GM18517 (cell line): Measurements from ENCODE around the gene MB.

Experiments used
- ATAC-seq: cut with Tn5 transposase; IDR thresholded peaks from one replicate; pipeline ENCODE4 v1.9.1; 2021; ENCODE audit warnings: mild to moderate bottlenecking, moderate library complexity; ENCODE audit not compliant: unreplicated experiment

MB gene

GRCh38 chr22:35618427-35619223 lies 1.5 kb upstream of the MB start:
- no peak for ATAC-seq

GRCh38 chr22:35616043-35616442 lies 1.1 kb downstream of the MB start:
- ATAC-seq, result no peak

GRCh38 chr22:35615156-35615555 lies 2.0 kb downstream of the MB start:
- no peak for ATAC-seq

DNA sequence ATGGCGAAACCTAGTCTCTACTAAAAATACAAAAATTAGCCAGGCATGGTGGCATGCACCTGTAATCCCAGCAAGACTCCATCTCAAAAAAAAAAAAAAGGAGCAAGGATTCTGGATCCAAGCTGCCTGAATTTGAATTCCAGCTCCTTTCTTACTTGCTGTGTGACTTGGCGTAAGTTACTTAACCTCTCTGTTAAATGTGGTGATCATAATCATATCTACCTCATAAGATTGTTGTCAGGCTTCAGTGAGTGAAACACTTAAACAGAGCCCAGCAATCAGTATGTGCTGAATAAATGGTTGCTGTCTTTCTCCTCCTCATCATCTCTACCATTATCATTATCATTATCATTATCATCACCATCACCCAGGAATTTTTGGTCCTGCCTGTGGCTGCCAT lies 2.7 kb downstream of the MB start:
- ATAC-seq, result no peak

- ATAC-seq, result no peak
Observed at GRCh38 chr22:35612903-35613302, 4.2 kb downstream of the MB start.

GRCh38 chr22:35611891-35612576 lies 5.1 kb downstream of the MB start:
- ATAC-seq, result no peak

- no peak for ATAC-seq
Observed at GRCh38 chr22:35611200-35611890, 5.8 kb downstream of the MB start.

DNA sequence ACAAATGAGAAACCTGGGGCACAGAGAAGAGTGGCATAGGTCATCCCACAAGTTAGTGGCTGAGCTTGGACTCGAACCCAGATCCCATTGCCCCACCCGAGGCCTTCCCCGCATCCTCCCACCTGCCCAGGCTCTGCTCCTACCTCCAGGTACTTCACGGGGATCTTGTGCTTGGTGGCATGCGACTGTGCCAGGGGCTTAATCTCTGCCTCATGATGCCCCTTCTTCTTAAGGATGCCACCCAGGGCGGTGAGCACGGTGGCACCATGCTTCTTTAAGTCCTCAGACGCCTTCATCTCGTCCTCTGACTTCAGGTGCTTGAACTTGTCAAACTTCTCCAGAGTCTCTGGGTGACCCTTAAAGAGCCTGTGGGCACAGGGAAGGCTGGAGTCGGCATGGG lies 6.4 kb downstream of the MB start:
- ATAC-seq, result no peak

GRCh38 chr22:35609761-35610160 lies 7.4 kb downstream of the MB start:
- no peak for ATAC-seq

DNA sequence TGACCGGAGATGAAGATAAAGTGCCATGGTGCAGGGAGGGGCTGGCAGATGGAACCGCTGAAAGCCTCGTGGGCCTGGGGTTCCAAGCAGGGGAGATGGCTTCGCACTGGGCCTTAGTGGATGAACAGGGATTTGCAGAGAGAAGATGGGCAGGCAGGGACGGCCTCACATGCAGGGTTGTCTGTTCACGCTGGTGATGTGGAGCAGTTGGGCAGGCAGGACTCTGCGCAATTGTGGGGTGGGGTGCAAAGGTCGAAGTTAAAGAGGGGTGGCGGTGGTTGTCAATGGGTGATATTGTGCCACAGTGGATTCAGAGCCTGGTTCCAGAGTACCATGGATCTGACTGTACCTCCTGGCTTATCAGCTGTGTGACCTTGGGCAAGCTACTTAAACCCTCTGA lies 7.9 kb downstream of the MB start:
- no peak for ATAC-seq

GRCh38 chr22:35608088-35608487 lies 9.0 kb downstream of the MB start:
- ATAC-seq, result no peak

DNA sequence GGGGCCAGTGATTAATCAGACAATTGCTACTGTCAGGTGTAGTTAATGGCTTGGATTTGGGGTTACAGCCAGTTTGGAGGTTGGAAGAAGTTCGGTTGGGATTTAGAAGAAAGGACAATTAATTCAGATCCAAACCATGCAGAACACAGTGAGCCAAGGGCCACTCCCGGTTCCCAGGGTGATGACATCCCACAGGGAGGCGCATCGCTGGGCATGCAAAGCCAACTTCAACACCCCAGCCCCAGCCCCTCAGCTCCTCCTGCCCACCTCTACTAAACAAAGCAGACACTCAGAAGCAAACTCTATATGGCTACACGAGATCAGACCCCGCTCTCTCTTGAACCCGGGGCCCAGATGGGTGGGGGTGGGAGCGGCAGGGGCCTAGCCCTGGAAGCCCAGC lies 10.2 kb downstream of the MB start:
- no peak for ATAC-seq

- ATAC-seq, result no peak
Observed at GRCh38 chr22:35605851-35606481, 11.2 kb downstream of the MB start.

DNA sequence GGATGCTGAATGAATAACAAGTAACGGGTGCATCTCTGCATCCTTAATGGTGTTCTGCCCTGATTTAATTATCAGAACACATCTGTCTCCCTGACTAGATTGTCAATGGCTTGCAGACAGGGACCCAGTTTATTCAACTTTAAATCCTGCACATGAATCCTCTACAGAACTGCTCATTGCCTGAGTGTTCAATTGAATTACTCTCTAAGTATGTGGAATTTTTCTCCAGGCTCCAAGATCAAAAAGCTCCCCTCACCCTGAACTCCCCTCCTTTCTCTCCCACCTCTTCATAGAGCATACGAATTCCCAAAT lies 11.8 kb downstream of the MB start:
- ATAC-seq, result no peak

DNA sequence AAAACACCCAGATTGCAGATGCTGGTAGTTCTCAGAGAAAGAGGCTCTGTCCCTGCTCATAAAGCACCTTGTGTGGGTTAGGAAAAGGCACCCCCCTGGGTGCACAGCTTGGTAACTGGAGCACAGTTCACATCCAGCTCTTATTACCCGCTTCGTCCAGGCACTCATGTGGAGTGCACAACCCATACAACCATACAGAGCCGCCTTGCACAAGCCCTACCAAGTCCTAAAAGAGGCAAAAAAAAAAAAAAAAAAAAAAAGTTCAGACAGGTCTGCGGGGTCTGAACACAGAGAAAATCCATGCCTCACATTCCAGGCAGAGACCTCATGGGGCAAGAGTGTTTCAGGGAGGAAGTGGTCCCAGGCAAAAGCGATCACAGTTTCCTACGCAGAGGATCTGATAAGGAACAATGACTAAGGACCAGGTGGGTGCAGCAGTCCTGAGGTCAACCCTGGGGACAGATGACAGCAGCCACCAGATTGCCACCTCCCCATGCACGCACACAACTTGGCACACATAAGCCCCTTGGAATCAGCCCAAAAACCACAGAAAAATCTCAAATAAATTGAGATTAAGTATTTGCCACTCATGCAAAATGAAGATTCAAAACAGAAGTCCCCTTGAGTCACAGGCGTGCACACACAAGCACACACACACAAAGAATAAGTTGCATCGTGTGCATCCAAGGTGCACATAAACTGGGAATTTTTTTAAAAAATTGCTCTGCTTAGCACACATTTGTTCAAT lies 12.3 kb downstream of the MB start:
- ATAC-seq, result no peak

GRCh38 chr22:35601743-35602615 lies 15.2 kb downstream of the MB start:
- ATAC-seq, result no peak

- no peak for ATAC-seq
Observed at GRCh38 chr22:35601013-35601580, 16.0 kb downstream of the MB start.

DNA sequence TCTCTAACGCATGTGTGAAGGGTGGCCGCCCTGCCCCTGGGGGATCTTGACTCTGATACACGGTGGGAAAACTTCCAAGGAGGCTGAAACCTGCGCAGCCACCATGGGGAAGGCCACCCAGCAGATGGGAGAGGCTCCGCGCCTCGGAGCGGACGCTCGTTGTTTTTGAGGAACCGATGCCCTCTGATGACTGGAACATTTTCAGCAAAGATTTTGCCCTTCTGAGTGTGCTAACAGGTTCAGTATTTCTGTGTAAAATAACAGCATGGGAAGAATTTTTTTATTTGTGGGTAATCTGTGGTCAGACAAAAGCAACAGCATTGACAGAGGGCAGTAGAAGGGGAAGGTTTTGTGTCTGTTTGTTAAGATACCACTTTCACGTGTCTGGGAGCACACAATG lies 16.7 kb downstream of the MB start:
- ATAC-seq, result no peak

- no peak for ATAC-seq
Observed at GRCh38 chr22:35599364-35599763, 17.8 kb downstream of the MB start.

GRCh38 chr22:35598396-35598710 lies 18.8 kb downstream of the MB start:
- no peak for ATAC-seq
